GM21515 (cell line): ENCODE results near the gene HYDIN.

Experiments
- ATAC-seq: cut with Tn5 transposase; IDR thresholded peaks from one replicate; pipeline ENCODE4 v1.9.1; 2021; ENCODE audit not compliant: unreplicated experiment

Gene HYDIN

GRCh38 chr16:70769131-70769530, 461.4 kb downstream of the HYDIN start:
- no peak for ATAC-seq

GRCh38 chr16:70768203-70768580, 462.3 kb downstream of the HYDIN start:
- no peak for ATAC-seq

GRCh38 chr16:70767377-70768202, 462.9 kb downstream of the HYDIN start:
- no peak for ATAC-seq

GRCh38 chr16:70766658-70767057, 463.9 kb downstream of the HYDIN start:
- no peak for ATAC-seq

GRCh38 chr16:70766176-70766575, 464.3 kb downstream of the HYDIN start:
- no peak for ATAC-seq

GRCh38 chr16:70765491-70765890, 465.0 kb downstream of the HYDIN start:
- ATAC-seq: no peak

GRCh38 chr16:70764632-70765031, 465.9 kb downstream of the HYDIN start:
- no peak for ATAC-seq

- no peak for ATAC-seq
Observed at GRCh38 chr16:70760221-70760620, 470.3 kb downstream of the HYDIN start.

- no peak for ATAC-seq
Observed at GRCh38 chr16:70759666-70760065, 470.9 kb downstream of the HYDIN start.

- ATAC-seq: no peak
Observed at GRCh38 chr16:70758786-70759185, 471.7 kb downstream of the HYDIN start.
